SKM-1 treated with dmso at 0.1 percent for 144 hours (cell line): ENCODE results near the gene VWA5A.
"Not testable (repeated sequence)": the region's sequence is repeated elsewhere in the genome, so short reads cannot be mapped to it uniquely, and the experiment has no call there.

Experiments
- DNase-seq: peaks from one replicate; lab custom pipeline; 2025; ENCODE audit not compliant: unreplicated experiment; lab: John Stamatoyannopoulos, UW

Gene VWA5A

DNA sequence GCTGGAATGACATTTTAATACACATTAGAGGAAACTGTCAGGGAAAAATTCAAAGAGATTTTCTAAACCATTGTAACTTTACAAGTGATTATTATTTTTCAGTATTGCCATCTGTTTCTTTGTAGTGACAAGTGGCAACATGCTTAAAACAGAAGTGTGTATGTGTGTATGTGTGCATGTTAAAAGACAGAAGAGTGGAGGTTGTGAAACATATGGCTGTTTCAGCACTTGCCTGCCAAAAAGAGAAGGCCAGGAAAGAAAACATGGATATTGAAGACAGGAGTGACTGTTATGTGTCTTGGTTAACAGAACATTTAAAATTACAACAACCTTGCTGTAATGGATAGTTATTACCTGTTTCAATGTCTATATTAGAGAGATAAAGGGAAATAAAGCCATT lies 24.3 kb upstream of the VWA5A start:
- DNase-seq, result no peak

DNA sequence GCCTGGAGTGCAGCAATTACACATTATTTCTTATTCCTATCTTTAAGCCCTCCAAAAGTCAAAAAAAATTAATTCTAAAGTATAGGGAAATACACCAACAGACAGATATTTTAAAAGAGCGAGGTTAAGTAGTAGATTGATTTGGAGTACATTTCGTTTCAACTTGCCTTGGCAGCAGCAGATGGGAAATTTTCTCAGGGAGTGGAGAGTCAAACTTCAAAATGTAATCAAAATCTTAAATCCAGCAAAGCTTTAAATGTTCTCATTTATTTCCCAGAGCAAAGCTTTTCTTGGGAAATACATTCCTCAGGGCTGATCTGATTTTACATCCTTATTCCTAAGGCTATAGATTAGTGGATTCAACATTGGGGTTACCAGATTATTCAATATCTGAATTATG lies 21.9 kb upstream of the VWA5A start:
- DNase-seq, result no peak

DNA sequence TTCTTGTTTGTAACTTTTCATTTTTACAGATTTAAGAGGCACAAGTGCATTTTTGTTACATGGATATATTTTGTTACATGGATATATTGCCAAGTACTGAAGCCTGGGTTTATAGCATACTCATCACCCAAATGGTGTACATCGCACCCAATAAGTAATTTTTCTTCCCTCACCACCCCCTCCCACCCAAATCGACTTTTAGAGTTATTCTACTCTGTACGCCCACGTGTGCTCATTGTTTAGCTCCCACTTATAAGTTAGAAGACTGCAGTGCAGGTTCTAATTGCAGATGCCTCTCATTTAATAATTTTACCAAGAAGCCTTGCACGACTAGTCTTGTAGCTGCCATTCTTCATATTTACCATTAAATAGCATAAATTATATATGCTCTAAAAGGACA lies 20.5 kb upstream of the VWA5A start:
- no peak for DNase-seq

DNA sequence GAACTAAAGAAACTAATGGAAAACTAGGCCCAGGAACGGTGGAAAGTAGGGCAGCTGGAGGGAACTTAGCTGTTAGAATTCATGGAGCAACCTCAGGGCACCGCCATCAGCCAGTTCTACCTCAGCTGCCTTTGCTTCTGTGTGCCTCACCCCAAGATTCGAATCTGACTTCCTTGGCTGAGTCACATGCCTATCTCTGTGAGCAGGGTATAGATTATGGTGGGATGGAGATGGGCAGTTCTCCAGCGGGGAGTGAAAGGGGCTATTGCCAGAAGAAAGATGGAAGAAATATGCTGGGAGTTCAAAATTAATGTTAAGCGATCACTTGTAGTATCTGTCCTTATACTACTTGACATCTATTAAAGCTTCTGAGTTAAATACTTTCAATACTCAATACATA lies 18.9 kb upstream of the VWA5A start:
- DNase-seq, result no peak

DNA sequence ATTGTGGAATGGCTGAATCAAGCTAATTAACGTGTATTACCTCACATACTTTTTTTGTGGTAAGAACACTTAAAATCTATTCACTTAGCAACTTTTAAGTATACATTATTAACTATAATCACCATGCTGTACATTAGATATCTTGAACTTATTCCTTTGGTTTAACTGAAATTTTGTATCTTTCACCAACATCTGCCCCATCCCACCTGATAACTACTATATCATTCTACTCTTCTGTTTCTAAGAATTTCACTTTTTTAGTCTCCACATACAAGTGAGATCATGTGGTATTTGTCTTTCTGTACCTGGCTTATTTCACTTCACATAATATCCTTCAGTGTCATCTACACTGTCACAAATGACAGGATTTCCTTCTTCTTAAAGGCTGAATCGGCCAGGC lies 17.1 kb upstream of the VWA5A start:
- no peak for DNase-seq

DNA sequence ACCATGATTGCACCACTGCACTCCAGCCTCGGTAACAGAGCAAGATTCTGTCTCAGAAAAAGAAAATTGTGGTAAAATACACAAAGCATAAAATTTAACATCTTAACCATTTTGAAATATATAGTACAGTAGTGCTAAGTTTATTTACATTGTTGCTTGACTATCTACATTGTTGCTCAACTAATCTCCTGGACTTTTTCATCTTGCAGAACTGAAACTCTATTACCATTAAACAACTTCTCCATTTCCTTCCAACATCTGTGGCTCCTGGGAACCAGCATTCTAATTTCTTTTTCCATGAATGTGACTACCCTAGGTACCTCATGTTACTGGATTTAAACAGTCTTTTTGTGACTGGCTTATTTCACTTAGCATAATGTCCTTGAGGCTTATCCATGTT lies 13.5 kb upstream of the VWA5A start:
- peak; percentile 28 for DNase-seq

DNA sequence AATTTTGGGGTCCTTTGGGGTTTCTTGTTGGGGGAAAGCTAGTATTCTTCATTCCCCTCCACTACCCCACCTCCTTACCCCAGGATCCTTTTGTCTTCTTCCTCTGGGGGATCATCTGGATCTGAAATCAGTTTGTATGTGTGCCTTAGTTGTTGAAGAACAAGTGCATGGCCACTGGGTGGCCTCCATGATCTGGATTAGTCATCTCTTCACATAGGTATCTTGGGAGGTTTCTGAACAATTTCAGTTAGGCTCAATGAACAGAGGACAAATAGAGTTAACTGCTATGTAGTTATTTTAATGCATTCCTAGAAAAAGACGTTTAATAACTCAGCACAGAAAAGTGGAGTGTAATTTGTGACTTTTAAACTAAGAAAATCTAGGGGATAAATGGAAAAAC lies 7.1 kb upstream of the VWA5A start:
- no peak for DNase-seq

DNA sequence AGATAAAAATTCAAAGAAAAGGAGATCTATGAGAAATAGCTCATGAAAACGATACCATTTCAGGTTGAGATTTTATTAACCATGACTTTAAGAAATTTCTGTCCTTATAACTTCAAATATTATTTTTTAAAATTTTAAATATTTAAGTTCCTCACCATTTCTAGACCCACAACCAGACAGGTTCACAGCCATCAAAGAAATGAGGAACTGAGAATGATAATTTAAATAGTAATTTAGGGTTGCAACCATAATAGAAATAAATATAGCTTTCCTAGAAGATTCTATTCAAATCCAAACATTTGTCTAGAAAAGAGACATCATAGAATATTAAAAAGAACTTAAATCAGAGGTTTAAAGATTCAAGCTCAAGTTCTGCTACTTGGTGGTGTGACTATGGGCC lies 5.9 kb upstream of the VWA5A start:
- DNase-seq, result no peak

DNA sequence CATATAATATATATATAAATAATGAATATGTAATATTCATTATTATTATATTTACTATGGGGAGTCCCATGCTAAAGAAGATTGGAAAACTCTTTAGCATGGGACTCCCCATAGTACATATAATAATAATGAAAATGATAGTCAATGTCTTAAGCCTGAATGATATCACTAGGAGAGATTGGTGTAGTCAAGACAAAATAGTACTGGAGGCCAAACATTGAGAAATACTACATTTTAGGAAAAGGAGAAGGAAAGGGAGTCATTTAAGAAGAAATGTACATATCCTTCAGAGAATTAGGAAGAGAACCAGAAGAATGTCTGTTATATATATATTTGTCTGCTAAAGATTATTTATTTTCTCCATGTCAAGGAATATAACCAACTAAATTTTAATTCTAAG lies 5.0 kb upstream of the VWA5A start:
- no peak for DNase-seq

DNA sequence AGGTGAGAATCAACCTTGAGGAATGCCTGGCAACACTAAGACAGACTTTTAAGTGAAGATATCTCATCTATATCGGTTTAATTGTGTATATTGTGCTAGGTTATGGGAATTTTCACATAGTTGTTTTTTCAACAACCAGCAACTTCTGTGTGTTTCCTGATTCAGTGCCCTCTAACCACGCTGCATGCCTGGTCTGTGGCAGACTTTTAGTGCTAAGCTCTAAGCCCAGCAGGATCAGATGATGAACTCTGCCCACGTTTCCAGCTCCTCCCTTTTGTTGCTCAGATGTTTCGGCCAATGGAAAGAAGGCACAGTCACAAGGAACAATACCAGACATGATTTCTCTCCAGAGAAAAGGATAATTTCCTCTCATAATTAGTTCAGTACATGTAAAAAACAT lies 1.4 kb upstream of the VWA5A start:
- DNase-seq, result no peak

DNA sequence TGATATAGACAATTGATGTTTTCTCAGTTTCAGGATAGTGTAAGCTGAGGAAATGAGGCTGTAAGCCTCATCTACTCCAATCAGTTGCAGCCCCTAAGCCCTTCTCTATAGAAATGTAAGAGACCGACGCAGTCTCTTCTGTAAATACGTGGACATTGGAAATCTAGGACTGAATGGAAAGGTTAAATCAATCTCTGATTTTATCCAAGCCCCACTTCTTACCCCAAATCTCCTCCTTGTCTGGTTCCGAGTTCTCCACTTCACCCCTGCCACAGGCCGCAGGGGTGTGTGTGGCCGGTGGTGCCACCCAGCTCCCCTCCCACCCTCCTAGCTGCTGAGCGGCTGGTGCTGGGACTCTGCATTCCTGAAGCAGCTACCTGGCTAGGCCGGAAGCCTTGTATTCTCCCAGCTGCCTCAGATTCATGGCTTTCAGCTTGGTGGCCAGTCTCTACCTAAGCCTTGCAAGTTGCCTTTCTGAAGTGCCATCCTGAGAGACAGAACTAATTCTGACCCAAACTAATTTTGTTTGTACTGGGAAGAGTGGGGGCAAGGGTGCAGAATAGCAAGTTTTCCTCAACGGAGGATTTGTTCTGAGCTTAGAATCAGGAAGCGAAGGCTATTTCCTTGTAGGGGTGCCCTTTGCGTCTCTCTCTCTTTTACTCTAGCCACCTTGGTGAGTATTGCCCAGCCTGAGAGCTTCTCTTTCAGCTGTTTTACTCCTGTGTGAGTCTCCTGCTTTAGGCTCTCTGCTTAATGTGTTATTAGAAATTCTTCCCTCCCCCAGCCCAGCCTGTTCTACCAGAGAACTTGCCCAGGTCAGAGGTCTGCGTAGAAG lies 749 bp downstream of the VWA5A start:
- DNase-seq, result no peak

DNA sequence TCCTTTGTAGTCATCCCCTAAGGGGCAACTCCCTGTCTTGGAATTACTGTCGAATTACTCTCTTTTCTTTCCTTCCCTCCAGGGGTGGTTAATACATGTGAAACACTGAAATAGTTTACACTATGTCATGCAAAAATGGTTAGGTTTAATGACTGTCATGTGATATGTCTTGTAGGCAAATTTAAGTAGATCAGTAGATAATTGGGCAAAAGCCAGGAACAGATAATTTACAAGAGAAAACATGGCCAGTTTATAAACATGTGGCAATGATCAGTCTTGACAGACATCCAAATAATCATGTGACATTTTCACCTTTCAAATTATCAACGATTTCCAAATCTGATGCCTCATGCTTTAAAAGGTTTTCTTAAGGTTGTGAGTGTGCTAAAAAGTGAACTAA lies 3.9 kb downstream of the VWA5A start:
- DNase-seq, result no peak

DNA sequence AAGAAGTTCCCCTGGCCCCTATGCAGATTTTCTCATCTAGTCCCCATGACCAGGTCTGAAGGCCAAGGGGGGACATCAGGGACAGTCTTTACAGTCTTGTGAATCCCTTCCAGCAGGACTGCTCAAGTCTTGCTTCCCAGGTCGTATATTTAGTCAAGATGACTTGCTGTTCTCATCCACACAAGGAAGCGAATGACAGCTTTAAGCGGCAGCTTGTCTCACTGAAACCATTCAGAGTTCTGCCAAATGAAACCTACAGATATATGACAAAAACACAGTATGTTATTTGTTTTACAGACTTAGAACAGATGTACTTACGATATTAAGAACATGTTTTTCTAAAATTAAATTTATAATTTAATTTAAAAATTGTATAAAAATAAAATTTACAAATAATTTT lies 5.6 kb downstream of the VWA5A start:
- no peak for DNase-seq

DNA sequence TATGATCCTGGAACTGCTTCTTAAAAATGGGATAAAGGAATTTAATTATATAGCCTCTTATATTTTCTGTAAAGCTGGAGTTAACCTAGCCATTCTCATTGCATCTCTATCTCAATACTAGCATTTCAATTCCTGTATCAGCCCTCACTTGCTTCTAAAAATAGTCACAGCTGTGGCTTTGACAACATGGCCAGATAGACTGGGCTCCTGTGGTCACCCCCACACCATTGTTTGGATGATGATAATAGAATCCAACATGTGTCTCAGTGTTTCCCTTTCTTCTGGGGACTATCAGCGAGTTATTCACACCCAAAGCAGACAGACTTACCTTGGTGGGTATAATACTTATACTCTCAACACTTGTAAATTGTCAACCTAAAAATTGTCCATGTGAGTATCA lies 6.9 kb downstream of the VWA5A start:
- DNase-seq, result no peak

DNA sequence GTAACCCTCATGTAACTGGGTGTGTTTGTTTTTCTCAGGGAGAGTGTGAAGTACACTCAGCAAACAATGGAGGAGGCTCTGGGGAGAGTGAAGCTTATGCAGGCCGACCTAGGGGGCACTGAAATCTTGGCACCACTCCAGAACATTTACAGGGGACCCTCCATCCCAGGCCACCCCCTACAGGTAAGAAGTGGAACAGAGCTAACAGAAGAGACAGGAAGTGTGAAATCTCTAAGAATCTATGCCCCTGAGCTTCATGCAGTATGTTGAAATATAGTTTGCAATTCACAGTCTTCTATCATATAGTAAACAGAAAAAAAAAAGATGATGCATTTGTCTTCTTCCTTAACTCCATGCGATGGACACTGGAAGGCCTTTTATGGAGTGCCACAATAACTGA lies 8.4 kb downstream of the VWA5A start:
- no peak for DNase-seq

DNA sequence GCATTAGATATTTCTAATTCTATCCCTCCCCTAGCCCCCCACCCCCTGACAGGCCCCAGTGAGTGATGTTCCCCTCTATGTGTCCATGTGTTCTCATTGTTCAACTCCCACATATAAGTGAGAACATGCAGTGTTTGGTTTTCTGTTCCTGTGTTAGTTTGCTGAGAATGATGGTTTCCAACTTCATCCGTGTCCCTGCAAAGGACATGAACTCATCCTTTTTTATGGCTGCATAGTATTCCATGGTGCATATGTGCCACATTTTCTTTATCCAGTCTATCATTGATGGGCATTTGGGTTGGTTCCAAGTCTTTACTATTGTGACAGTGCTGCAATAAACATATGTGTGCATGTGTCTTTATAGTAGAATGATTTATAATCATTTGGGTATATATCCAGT lies 11.9 kb downstream of the VWA5A start:
- DNase-seq, result not testable (repeated sequence)

DNA sequence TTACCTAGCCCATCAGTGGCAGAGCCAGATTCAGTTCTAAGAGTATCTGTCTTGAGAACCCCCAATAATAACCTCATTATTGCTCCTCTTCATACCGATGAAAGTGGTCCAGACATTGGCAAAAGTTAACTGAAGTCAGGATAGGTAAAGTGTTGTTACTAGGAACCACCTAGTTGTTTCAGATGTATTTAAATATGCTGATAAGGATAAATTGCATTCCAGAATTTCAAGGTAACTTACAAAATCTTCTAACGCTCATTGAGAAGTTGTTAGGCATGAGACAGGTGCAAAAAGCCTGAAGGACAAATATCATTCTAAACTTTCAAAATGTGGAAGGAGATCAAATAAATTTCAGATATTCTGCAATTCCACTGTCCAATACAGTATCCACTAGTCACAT lies 27.8 kb downstream of the VWA5A start:
- no peak for DNase-seq

DNA sequence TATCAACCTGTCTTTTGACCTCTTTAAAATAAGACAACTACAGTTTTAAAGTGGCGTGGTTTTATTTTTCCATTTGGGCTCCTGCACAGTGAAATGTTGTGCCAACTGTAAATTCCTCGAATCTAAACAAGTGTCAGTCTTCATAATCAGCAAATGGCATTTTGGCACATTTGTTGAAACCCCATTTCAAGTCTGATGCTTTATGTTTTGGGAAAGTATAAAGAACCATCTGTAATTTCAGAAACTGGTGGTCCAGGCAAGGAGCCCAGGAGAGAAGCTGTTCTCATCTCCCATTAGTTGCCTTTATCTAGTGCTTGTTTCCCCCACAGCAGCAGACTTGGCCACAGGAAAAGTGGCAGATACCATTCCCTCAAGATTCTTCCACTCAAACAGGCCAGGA lies 32.7 kb downstream of the VWA5A start:
- no peak for DNase-seq

DNA sequence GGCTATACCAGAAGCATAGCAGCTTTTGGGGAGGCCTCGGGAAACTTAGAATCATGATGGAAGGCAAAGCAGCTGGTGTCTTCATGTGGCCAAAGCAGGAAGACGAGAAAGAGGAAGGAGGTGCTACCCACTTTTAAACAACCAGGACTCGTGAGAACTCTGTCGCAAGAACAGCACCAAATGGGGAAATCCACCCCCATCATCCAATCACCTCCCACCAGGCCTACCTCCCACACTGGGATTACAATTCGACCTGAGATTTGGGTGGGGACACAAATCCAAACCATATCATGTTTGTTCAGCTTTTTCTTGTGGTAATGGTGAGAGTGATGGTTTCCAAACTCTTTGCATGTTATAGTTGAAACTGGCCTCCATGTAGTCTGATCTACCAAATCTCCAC lies 35.4 kb downstream of the VWA5A start:
- DNase-seq, result peak; percentile 47

DNA sequence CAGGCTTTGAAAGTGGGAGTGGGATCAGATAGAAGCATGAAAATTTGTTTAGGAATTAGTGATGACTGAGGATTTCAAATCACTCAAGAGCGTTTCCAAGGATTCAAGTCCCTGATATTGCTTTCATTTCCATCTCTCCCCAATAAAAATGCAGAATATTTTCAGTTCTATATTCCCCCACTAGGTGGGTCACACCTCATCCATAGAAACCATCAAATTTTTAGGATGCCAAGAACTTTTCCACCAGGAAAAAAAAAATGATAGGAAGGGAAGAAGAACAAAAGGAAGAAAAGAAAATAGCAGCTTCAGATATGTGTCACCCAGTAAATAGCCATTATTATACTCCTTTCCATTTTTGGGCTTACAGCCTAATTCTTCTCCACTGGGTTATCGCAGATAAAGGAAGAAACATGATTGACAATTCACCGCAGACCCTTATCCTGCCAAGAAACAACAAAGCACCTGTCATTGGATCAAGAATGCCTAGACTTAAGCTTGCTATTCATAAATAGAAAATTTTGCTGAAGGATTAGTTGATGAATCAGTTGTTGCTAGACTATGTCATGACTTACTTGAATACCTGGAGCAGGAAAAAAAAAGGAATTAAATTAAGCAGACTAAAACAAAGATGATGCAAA lies 37.6 kb downstream of the VWA5A start:
- no peak for DNase-seq

DNA sequence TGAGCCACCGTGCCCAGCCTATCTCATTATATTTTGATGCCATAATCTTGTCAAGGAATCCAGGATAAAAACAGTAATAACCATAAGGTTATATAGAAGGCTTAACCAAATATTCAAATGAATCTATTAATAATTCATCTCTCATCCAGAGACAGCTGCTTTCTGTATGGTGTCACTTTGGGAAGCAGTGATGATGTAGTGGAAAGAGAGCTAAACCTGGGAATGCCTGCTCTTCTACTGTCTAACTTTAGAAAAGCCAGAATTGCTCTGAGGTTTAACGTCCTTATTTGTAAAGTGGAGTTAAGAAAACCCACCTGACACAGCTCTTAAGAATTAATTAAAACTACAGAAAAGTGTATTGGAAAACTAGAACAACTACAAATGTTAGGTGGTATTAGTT lies 38.6 kb downstream of the VWA5A start:
- no peak for DNase-seq

DNA sequence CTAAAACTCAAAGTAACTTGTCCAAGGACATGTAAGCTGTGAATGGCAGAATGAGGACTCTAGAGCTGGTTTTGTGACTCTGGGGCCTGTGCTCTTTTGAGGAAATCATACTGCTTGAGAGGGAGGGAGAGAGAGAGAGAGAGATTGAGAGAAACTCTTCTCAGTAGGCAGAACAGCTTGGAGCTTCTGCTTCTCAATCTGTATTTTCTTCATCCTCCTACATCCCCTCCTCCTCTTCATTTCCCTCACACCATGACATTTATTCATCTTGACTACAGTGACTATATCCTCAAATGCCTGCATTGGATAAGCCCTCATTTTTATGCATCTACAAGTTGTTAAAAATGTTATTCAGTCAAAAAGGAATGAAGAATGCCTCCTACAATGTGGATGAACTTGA lies 44.2 kb downstream of the VWA5A start:
- DNase-seq, result no peak

DNA sequence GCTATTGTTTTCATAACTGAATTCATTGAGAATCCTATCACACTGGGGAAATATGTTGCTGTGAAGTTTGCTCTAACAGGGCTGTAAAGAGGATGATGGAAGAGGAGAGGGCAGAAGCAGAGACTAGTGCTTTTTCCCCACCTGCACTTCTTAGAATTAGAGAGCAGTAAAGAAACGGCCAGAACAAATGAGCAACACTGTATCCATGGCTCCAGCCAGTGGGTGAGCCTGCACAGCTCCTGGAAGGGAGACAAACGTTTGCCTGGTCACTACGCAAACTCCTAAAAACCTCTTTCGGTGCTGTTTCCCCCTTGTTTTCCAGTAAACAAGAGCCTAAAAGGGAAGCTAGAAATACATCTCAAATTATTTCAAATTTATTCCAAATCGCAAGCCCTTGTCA lies 45.7 kb downstream of the VWA5A start:
- DNase-seq, result no peak
